ENCODE data around the gene ERBIN.

ERBIN gene

GRCh38 chr5:65987982-65988381, 61.6 kb downstream of the ERBIN start:
- DNase-seq (ENCODE audit: low read depth, low spot score): no peak
- no peaks in the 10 kb centered on the region for H3K27me3 ChIP-seq (ENCODE audit: insufficient read depth, insufficient read length)
- no peak overlapping the region for H3K4me3 ChIP-seq (ENCODE audit: insufficient read length, low read depth)
- H3K4me1 ChIP-seq (ENCODE audit: insufficient read depth, insufficient read length): peaks cover 6% of the 10 kb centered on the region
- H3K36me3 ChIP-seq (ENCODE audit: insufficient read depth, insufficient read length, low read length): peaks cover 11% of the 10 kb centered on the region
- H3K9ac ChIP-seq (ENCODE audit: insufficient read length, low read depth): no peak overlapping the region
- H3K9me3 ChIP-seq (ENCODE audit: insufficient read depth, low read length): no peaks in the 10 kb centered on the region
- no peak for TF ChIP-seq YY1 (IDR thresholded peaks at IDR 0.05; ENCODE audit: insufficient read depth, insufficient read length)
- TF ChIP-seq SUZ12 (IDR thresholded peaks at IDR 0.05; ENCODE audit: extremely low read depth, insufficient read depth, insufficient read length): no peak
- TF ChIP-seq ZNF274 (IDR thresholded peaks at IDR 0.05; ENCODE audit: low read depth, low read length): no peak

DNA sequence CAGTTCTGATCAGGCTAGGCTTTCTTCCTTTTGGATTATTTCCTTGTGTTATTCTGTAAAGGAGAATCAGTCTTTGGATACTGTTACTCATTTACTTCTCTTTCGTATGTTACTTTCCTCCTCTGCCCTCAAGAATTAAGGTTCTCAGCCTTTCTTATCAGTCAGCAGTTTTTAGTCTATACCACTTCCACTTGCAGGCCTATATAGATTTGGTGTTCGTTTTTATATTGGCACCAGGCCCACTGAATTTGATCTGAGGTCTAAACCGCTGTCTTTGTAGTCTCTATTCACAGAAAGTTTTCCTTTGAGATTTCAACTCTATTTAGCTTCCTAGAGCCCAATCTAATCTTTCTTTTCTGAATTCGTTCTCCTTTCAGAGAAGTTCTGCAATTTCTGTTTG, 62.8 kb downstream of the ERBIN start:
- no peak for DNase-seq (ENCODE audit: low read depth, low spot score)
- H3K36me3 ChIP-seq (ENCODE audit: insufficient read depth, insufficient read length, low read length): peaks cover 15% of the 10 kb centered on the region
- peaks cover 2% of the 10 kb centered on the region for H3K4me1 ChIP-seq (ENCODE audit: insufficient read depth, insufficient read length)
- no peak overlapping the region for H3K9ac ChIP-seq (ENCODE audit: insufficient read length, low read depth)
- TF ChIP-seq SUZ12 (IDR thresholded peaks at IDR 0.05; ENCODE audit: extremely low read depth, insufficient read depth, insufficient read length) (no peak), ZNF274 (IDR thresholded peaks at IDR 0.05; ENCODE audit: low read depth, low read length) (no peak), YY1 (IDR thresholded peaks at IDR 0.05; ENCODE audit: insufficient read depth, insufficient read length) (no peak)
- no peak overlapping the region for H3K4me3 ChIP-seq (ENCODE audit: insufficient read length, low read depth)
- no peaks in the 10 kb centered on the region for H3K27me3 ChIP-seq (ENCODE audit: insufficient read depth, insufficient read length)
- no peaks in the 10 kb centered on the region for H3K9me3 ChIP-seq (ENCODE audit: insufficient read depth, low read length)

DNA sequence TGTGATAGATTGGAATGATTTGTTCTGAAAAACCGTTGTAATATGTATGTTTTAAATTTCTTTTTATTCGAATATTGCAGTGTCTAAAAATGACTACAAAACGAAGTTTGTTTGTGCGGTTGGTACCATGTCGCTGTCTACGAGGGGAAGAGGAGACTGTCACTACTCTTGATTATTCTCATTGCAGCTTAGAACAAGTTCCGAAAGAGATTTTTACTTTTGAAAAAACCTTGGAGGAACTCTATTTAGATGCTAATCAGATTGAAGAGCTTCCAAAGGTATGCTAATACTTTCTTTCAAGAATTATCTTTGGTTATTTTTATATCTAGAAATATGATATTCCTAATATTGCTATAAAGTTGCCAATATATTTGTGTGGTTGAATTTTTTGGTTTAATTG, 66.3 kb downstream of the ERBIN start:
- no peaks in the 10 kb centered on the region for H3K4me1 ChIP-seq (ENCODE audit: insufficient read depth, insufficient read length)
- TF ChIP-seq ZNF274 (IDR thresholded peaks at IDR 0.05; ENCODE audit: low read depth, low read length) (no peak), SUZ12 (IDR thresholded peaks at IDR 0.05; ENCODE audit: extremely low read depth, insufficient read depth, insufficient read length) (no peak), YY1 (IDR thresholded peaks at IDR 0.05; ENCODE audit: insufficient read depth, insufficient read length) (no peak)
- no peak for DNase-seq (ENCODE audit: low read depth, low spot score)
- H3K9ac ChIP-seq (ENCODE audit: insufficient read length, low read depth): no peak overlapping the region
- peaks cover 23% of the 10 kb centered on the region for H3K36me3 ChIP-seq (ENCODE audit: insufficient read depth, insufficient read length, low read length)
- no peaks in the 10 kb centered on the region for H3K27me3 ChIP-seq (ENCODE audit: insufficient read depth, insufficient read length)
- H3K9me3 ChIP-seq (ENCODE audit: insufficient read depth, low read length): no peaks in the 10 kb centered on the region
- no peak overlapping the region for H3K4me3 ChIP-seq (ENCODE audit: insufficient read length, low read depth)

DNA sequence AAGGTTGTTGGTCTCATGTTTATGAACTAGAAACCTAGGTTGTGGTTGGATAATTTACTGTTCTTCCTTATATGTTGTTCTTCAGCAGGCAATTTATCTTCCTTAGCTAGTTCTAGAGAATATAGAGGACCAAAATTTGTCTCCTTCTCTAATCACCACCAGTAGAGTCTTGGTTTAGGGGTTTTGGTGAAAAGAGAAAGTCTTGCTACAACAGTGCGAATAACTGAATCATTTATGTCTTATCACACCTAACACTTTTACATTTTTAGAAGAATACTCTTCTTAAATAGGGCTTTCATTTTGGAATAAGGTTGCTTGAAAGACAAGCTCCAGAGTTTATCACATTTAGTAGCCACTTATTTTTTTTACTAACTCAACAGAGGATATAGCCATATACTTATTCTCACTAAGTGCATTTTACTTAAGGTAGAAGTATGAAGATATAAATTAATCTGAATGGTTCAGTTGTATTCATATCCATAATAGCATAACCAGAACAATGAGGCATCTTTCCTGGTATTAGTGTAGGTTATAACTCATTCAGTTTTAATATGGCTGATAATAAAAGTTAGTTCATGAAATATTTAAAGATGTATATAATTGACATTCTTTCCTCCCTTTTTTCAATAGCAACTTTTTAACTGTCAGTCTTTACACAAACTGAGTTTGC, 67.9 kb downstream of the ERBIN start:
- TF ChIP-seq YY1 (IDR thresholded peaks at IDR 0.05; ENCODE audit: insufficient read depth, insufficient read length) (no peak), ZNF274 (IDR thresholded peaks at IDR 0.05; ENCODE audit: low read depth, low read length) (no peak), SUZ12 (IDR thresholded peaks at IDR 0.05; ENCODE audit: extremely low read depth, insufficient read depth, insufficient read length) (no peak)
- Histone ChIP-seq H3K9me3 (ENCODE audit: insufficient read depth, low read length) (no peaks in the 10 kb centered on the region), H3K36me3 (ENCODE audit: insufficient read depth, insufficient read length, low read length) (peaks cover 25% of the 10 kb centered on the region), H3K9ac (ENCODE audit: insufficient read length, low read depth) (no peak overlapping the region), H3K27me3 (ENCODE audit: insufficient read depth, insufficient read length) (no peaks in the 10 kb centered on the region), H3K4me3 (ENCODE audit: insufficient read length, low read depth) (no peak overlapping the region), H3K4me1 (ENCODE audit: insufficient read depth, insufficient read length) (no peaks in the 10 kb centered on the region)
- no peak for DNase-seq (ENCODE audit: low read depth, low spot score)

DNA sequence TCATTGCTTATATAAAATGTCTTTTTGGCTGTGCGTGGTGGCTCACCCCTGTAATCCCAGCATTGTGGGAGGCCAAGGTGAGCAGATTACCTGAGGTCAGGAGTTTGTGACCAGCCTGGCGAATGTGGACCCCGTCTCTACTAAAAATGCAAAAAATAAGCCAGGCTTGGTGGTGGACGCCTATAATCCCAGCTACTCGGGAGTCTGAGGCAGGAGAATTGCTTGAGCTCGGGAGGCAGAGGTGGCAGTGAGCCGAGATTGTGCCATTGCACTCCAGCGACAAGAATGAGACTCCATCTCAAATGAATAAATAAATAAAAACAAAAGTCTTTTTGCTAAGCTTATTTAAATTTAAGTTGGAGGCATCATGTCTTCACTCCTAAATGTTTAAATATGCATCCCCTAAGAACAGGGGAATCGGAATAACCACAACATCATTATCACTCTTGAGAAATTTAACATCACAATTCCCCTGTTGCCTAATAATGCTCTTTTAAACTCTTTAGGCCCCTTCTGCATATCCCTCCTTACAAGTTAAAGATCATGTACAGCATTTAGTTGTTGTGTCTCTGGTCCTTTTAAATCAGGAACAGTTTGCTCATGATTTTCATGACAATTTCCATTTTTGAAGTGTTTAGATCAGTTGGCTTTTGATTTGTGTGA, 72.8 kb downstream of the ERBIN start:
- TF ChIP-seq YY1 (IDR thresholded peaks at IDR 0.05; ENCODE audit: insufficient read depth, insufficient read length): no peak
- no peak for TF ChIP-seq ZNF274 (IDR thresholded peaks at IDR 0.05; ENCODE audit: low read depth, low read length)
- no peak for TF ChIP-seq SUZ12 (IDR thresholded peaks at IDR 0.05; ENCODE audit: extremely low read depth, insufficient read depth, insufficient read length)

GRCh38 chr5:66001952-66002351, 75.6 kb downstream of the ERBIN start:
- Histone ChIP-seq H3K9me3 (ENCODE audit: insufficient read depth, low read length) (no peaks in the 10 kb centered on the region), H3K9ac (ENCODE audit: insufficient read length, low read depth) (no peak overlapping the region), H3K4me3 (ENCODE audit: insufficient read length, low read depth) (no peak overlapping the region), H3K36me3 (ENCODE audit: insufficient read depth, insufficient read length, low read length) (peaks cover 8% of the 10 kb centered on the region), H3K4me1 (ENCODE audit: insufficient read depth, insufficient read length) (no peaks in the 10 kb centered on the region), H3K27me3 (ENCODE audit: insufficient read depth, insufficient read length) (no peaks in the 10 kb centered on the region)
- DNase-seq (ENCODE audit: low read depth, low spot score): no peak
- TF ChIP-seq SUZ12 (IDR thresholded peaks at IDR 0.05; ENCODE audit: extremely low read depth, insufficient read depth, insufficient read length): no peak
- no peak for TF ChIP-seq YY1 (IDR thresholded peaks at IDR 0.05; ENCODE audit: insufficient read depth, insufficient read length)
- TF ChIP-seq ZNF274 (IDR thresholded peaks at IDR 0.05; ENCODE audit: low read depth, low read length): no peak

More for the DNA sequence above, 72.8 kb downstream of the ERBIN start:
- Histone ChIP-seq H3K27me3 (ENCODE audit: insufficient read depth, insufficient read length) (no peaks in the 10 kb centered on the region), H3K4me3 (ENCODE audit: insufficient read length, low read depth) (no peak overlapping the region), H3K36me3 (ENCODE audit: insufficient read depth, insufficient read length, low read length) (peaks cover 12% of the 10 kb centered on the region), H3K9me3 (ENCODE audit: insufficient read depth, low read length) (no peaks in the 10 kb centered on the region), H3K4me1 (ENCODE audit: insufficient read depth, insufficient read length) (no peaks in the 10 kb centered on the region), H3K9ac (ENCODE audit: insufficient read length, low read depth) (no peak overlapping the region)
- DNase-seq (ENCODE audit: low read depth, low spot score): no peak

DNA sequence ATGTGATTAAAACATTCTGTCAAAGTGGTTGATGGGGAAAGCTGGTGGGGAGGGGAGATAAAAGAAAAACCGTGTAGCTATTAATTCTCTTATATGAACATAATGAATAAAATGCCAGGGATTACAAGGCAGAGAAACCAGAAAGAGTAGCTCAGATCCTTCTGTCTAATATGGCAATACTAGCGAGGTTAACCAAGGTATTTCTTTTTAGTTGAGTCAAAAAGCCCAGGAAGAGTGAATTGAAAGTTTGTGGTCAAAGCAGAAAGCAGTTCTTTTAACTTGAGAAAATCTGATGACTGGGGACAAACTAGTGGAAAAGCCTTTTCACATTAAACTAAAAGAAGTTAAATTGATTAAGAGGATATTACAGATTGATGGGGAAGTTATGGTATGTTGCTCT, 76.0 kb downstream of the ERBIN start:
- Histone ChIP-seq H3K9ac (ENCODE audit: insufficient read length, low read depth) (no peak overlapping the region), H3K4me3 (ENCODE audit: insufficient read length, low read depth) (no peak overlapping the region), H3K36me3 (ENCODE audit: insufficient read depth, insufficient read length, low read length) (peaks cover 8% of the 10 kb centered on the region), H3K4me1 (ENCODE audit: insufficient read depth, insufficient read length) (no peaks in the 10 kb centered on the region), H3K27me3 (ENCODE audit: insufficient read depth, insufficient read length) (no peaks in the 10 kb centered on the region), H3K9me3 (ENCODE audit: insufficient read depth, low read length) (no peaks in the 10 kb centered on the region)
- TF ChIP-seq SUZ12 (IDR thresholded peaks at IDR 0.05; ENCODE audit: extremely low read depth, insufficient read depth, insufficient read length) (no peak), ZNF274 (IDR thresholded peaks at IDR 0.05; ENCODE audit: low read depth, low read length) (no peak), YY1 (IDR thresholded peaks at IDR 0.05; ENCODE audit: insufficient read depth, insufficient read length) (no peak)
- DNase-seq (ENCODE audit: low read depth, low spot score): no peak

Measured in NT2/D1 (cell line).